Measurements from ENCODE around the gene KIZ. TPM values are rescaled to one million over a fixed set of nuclear protein-coding genes. Genes with fewer than 3 reads are reported as not detected.

The KIZ gene
- total RNA-seq, 2 donors from 2014 or later: 16.1 to 30.4 TPM

- Histone ChIP-seq H3K9me3 (no peaks in the 10 kb centered on the region), H3K27me3 (no peaks in the 10 kb centered on the region)
- TF ChIP-seq CTCF (IDR thresholded peaks at IDR 0.05): no peak
Measured at GRCh38 chr20:21278829-21279228, 152.9 kb downstream of the KIZ start.

GRCh38 chr20:21279706-21280521, 154.0 kb downstream of the KIZ start:
- no peak overlapping the region for H3K4me3 ChIP-seq
- H3K27me3 ChIP-seq: no peaks in the 10 kb centered on the region
- H3K36me3 ChIP-seq: no peaks in the 10 kb centered on the region
- H3K9me3 ChIP-seq: no peaks in the 10 kb centered on the region
- no peak overlapping the region for H3K27ac ChIP-seq
- no peak for DNase-seq (ENCODE audit: low spot score)
- TF ChIP-seq CTCF (IDR thresholded peaks at IDR 0.05): no peak
- H3K4me1 ChIP-seq: no peaks in the 10 kb centered on the region

More at GRCh38 chr20:21278829-21279228, 152.9 kb downstream of the KIZ start:
- Histone ChIP-seq H3K27ac (no peak overlapping the region), H3K4me3 (no peak overlapping the region), H3K36me3 (no peaks in the 10 kb centered on the region), H3K4me1 (no peaks in the 10 kb centered on the region)
- DNase-seq (ENCODE audit: low spot score): no peak

GRCh38 chr20:21280522-21281016, 154.7 kb downstream of the KIZ start:
- H3K4me3 ChIP-seq: no peak overlapping the region
- no peak overlapping the region for H3K27ac ChIP-seq
- no peaks in the 10 kb centered on the region for H3K4me1 ChIP-seq
- no peaks in the 10 kb centered on the region for H3K9me3 ChIP-seq
- no peak for DNase-seq (ENCODE audit: low spot score)
- no peaks in the 10 kb centered on the region for H3K36me3 ChIP-seq
- no peaks in the 10 kb centered on the region for H3K27me3 ChIP-seq
- no peak for TF ChIP-seq CTCF (IDR thresholded peaks at IDR 0.05)

GRCh38 chr20:21286775-21287174, 160.9 kb downstream of the KIZ start:
- no peak for TF ChIP-seq CTCF (IDR thresholded peaks at IDR 0.05)

GRCh38 chr20:21288587-21289370, 162.9 kb downstream of the KIZ start:
- DNase-seq (ENCODE audit: low spot score): no peak
- no peaks in the 10 kb centered on the region for H3K27me3 ChIP-seq
- TF ChIP-seq CTCF (IDR thresholded peaks at IDR 0.05): no peak
- H3K4me3 ChIP-seq: no peak overlapping the region
- peaks cover 0 to 4% of the 10 kb centered on the region in 2 donors for H3K9me3 ChIP-seq
- H3K36me3 ChIP-seq: no peaks in the 10 kb centered on the region
- H3K4me1 ChIP-seq: no peaks in the 10 kb centered on the region
- H3K27ac ChIP-seq: no peak overlapping the region

More at GRCh38 chr20:21286775-21287174, 160.9 kb downstream of the KIZ start:
- H3K4me1 ChIP-seq: no peaks in the 10 kb centered on the region
- H3K27me3 ChIP-seq: no peaks in the 10 kb centered on the region
- no peak overlapping the region for H3K27ac ChIP-seq
- H3K9me3 ChIP-seq: peaks cover 0 to 4% of the 10 kb centered on the region in 2 donors
- no peak overlapping the region for H3K4me3 ChIP-seq
- H3K36me3 ChIP-seq: no peaks in the 10 kb centered on the region
- no peak for DNase-seq (ENCODE audit: low spot score)

Measured in right atrium auricular region (tissue), 2 donors.